ENCODE measurements around the gene DISP1.
A peak's percentile ranks its signal among the peaks of the same experiment; 100 is the strongest.

The DISP1 gene

GRCh38 chr1:222813866-222814535, 838 bp upstream of the DISP1 start:
- Mint-ChIP-seq H3K27ac (no peak overlapping the region), H3K9me3 (no peaks in the 10 kb centered on the region), H3K4me3 (peak overlapping the region; percentile 80)

GRCh38 chr1:222815440-222815765, 564 bp downstream of the DISP1 start:
- no peak for DNase-seq (ENCODE audit: low spot score)
- Mint-ChIP-seq H3K36me3 (ENCODE audit: low read depth) (no peaks in the 10 kb centered on the region), H3K9me3 (no peaks in the 10 kb centered on the region), H3K27ac (peak overlapping the region; percentile 81), H3K27me3 (ENCODE audit: low read depth) (peaks cover 12% of the 10 kb centered on the region), H3K4me1 (ENCODE audit: low read depth) (peaks cover 13% of the 10 kb centered on the region), H3K4me3 (peak overlapping the region; percentile 88)

More at GRCh38 chr1:222813866-222814535, 838 bp upstream of the DISP1 start:
- Mint-ChIP-seq H3K36me3 (ENCODE audit: low read depth) (no peaks in the 10 kb centered on the region), H3K27me3 (ENCODE audit: low read depth) (peaks cover 14% of the 10 kb centered on the region), H3K4me1 (ENCODE audit: low read depth) (peaks cover 13% of the 10 kb centered on the region)
- no peak for DNase-seq (ENCODE audit: low spot score)

GRCh38 chr1:222817529-222817928, 2.7 kb downstream of the DISP1 start:
- no peaks in the 10 kb centered on the region for H3K36me3 Mint-ChIP-seq (ENCODE audit: low read depth)
- peaks cover 15% of the 10 kb centered on the region for H3K4me1 Mint-ChIP-seq (ENCODE audit: low read depth)
- H3K27me3 Mint-ChIP-seq (ENCODE audit: low read depth): peaks cover under 1% of the 10 kb centered on the region
- H3K4me3 Mint-ChIP-seq: no peak overlapping the region
- DNase-seq (ENCODE audit: low spot score): no peak
- no peaks in the 10 kb centered on the region for H3K9me3 Mint-ChIP-seq
- no peak overlapping the region for H3K27ac Mint-ChIP-seq

GRCh38 chr1:222818171-222818570, 3.3 kb downstream of the DISP1 start:
- H3K36me3 Mint-ChIP-seq (ENCODE audit: low read depth): no peaks in the 10 kb centered on the region
- no peak overlapping the region for H3K27ac Mint-ChIP-seq
- H3K4me1 Mint-ChIP-seq (ENCODE audit: low read depth): peaks cover 15% of the 10 kb centered on the region
- no peak overlapping the region for H3K4me3 Mint-ChIP-seq
- H3K27me3 Mint-ChIP-seq (ENCODE audit: low read depth): no peaks in the 10 kb centered on the region
- H3K9me3 Mint-ChIP-seq: no peaks in the 10 kb centered on the region
- no peak for DNase-seq (ENCODE audit: low spot score)

GRCh38 chr1:222820171-222820712, 5.4 kb downstream of the DISP1 start:
- DNase-seq (ENCODE audit: low spot score): no peak
- Mint-ChIP-seq H3K36me3 (ENCODE audit: low read depth) (no peaks in the 10 kb centered on the region), H3K27ac (no peak overlapping the region)

GRCh38 chr1:222821239-222821638, 6.4 kb downstream of the DISP1 start:
- no peaks in the 10 kb centered on the region for H3K27me3 Mint-ChIP-seq (ENCODE audit: low read depth)
- no peak overlapping the region for H3K27ac Mint-ChIP-seq
- H3K4me1 Mint-ChIP-seq (ENCODE audit: low read depth): peaks cover 7% of the 10 kb centered on the region

More at GRCh38 chr1:222820171-222820712, 5.4 kb downstream of the DISP1 start:
- H3K27me3 Mint-ChIP-seq (ENCODE audit: low read depth): no peaks in the 10 kb centered on the region
- no peaks in the 10 kb centered on the region for H3K9me3 Mint-ChIP-seq
- peaks cover 9% of the 10 kb centered on the region for H3K4me1 Mint-ChIP-seq (ENCODE audit: low read depth)
- H3K4me3 Mint-ChIP-seq: no peak overlapping the region

GRCh38 chr1:222823695-222824094, 8.9 kb downstream of the DISP1 start:
- H3K4me1 Mint-ChIP-seq (ENCODE audit: low read depth): peaks cover 2% of the 10 kb centered on the region
- H3K36me3 Mint-ChIP-seq (ENCODE audit: low read depth): no peaks in the 10 kb centered on the region
- no peak overlapping the region for H3K27ac Mint-ChIP-seq
- DNase-seq (ENCODE audit: low spot score): no peak
- no peaks in the 10 kb centered on the region for H3K9me3 Mint-ChIP-seq
- H3K4me3 Mint-ChIP-seq: no peak overlapping the region
- H3K27me3 Mint-ChIP-seq (ENCODE audit: low read depth): no peaks in the 10 kb centered on the region

More at GRCh38 chr1:222821239-222821638, 6.4 kb downstream of the DISP1 start:
- no peak overlapping the region for H3K4me3 Mint-ChIP-seq
- H3K36me3 Mint-ChIP-seq (ENCODE audit: low read depth): no peaks in the 10 kb centered on the region
- H3K9me3 Mint-ChIP-seq: no peaks in the 10 kb centered on the region
- no peak for DNase-seq (ENCODE audit: low spot score)

GRCh38 chr1:222824641-222825040, 9.8 kb downstream of the DISP1 start:
- no peaks in the 10 kb centered on the region for H3K36me3 Mint-ChIP-seq (ENCODE audit: low read depth)
- DNase-seq (ENCODE audit: low spot score): no peak
- H3K9me3 Mint-ChIP-seq: no peaks in the 10 kb centered on the region
- no peaks in the 10 kb centered on the region for H3K27me3 Mint-ChIP-seq (ENCODE audit: low read depth)
- no peak overlapping the region for H3K4me3 Mint-ChIP-seq
- peaks cover 2% of the 10 kb centered on the region for H3K4me1 Mint-ChIP-seq (ENCODE audit: low read depth)
- H3K27ac Mint-ChIP-seq: no peak overlapping the region

GRCh38 chr1:222828939-222829338, 14.1 kb downstream of the DISP1 start:
- H3K27ac Mint-ChIP-seq: no peak overlapping the region
- no peak for DNase-seq (ENCODE audit: low spot score)

GRCh38 chr1:222829868-222830267, 15.0 kb downstream of the DISP1 start:
- Mint-ChIP-seq H3K27me3 (ENCODE audit: low read depth) (no peaks in the 10 kb centered on the region), H3K4me1 (ENCODE audit: low read depth) (no peaks in the 10 kb centered on the region), H3K4me3 (no peak overlapping the region), H3K27ac (no peak overlapping the region), H3K9me3 (no peaks in the 10 kb centered on the region), H3K36me3 (ENCODE audit: low read depth) (no peaks in the 10 kb centered on the region)
- DNase-seq (ENCODE audit: low spot score): no peak

More at GRCh38 chr1:222828939-222829338, 14.1 kb downstream of the DISP1 start:
- Mint-ChIP-seq H3K4me3 (no peak overlapping the region), H3K4me1 (ENCODE audit: low read depth) (no peaks in the 10 kb centered on the region), H3K27me3 (ENCODE audit: low read depth) (no peaks in the 10 kb centered on the region), H3K36me3 (ENCODE audit: low read depth) (no peaks in the 10 kb centered on the region), H3K9me3 (no peaks in the 10 kb centered on the region)

- no peaks in the 10 kb centered on the region for H3K9me3 Mint-ChIP-seq
- no peaks in the 10 kb centered on the region for H3K27me3 Mint-ChIP-seq (ENCODE audit: low read depth)
- DNase-seq (ENCODE audit: low spot score): no peak
- no peak overlapping the region for H3K4me3 Mint-ChIP-seq
- H3K4me1 Mint-ChIP-seq (ENCODE audit: low read depth): no peaks in the 10 kb centered on the region
- no peak overlapping the region for H3K27ac Mint-ChIP-seq
- no peaks in the 10 kb centered on the region for H3K36me3 Mint-ChIP-seq (ENCODE audit: low read depth)
These were observed 18.6 kb downstream of the DISP1 start for GRCh38 chr1:222833356-222833876.

GRCh38 chr1:222843469-222844410, 28.9 kb downstream of the DISP1 start:
- no peaks in the 10 kb centered on the region for H3K36me3 Mint-ChIP-seq (ENCODE audit: low read depth)
- no peak overlapping the region for H3K27ac Mint-ChIP-seq
- H3K9me3 Mint-ChIP-seq: no peaks in the 10 kb centered on the region
- no peaks in the 10 kb centered on the region for H3K4me1 Mint-ChIP-seq (ENCODE audit: low read depth)
- H3K4me3 Mint-ChIP-seq: no peak overlapping the region
- H3K27me3 Mint-ChIP-seq (ENCODE audit: low read depth): no peaks in the 10 kb centered on the region
- no peak for DNase-seq (ENCODE audit: low spot score)

GRCh38 chr1:222844411-222844779, 29.6 kb downstream of the DISP1 start:
- DNase-seq (ENCODE audit: low spot score): no peak
- no peaks in the 10 kb centered on the region for H3K27me3 Mint-ChIP-seq (ENCODE audit: low read depth)
- no peaks in the 10 kb centered on the region for H3K36me3 Mint-ChIP-seq (ENCODE audit: low read depth)

GRCh38 chr1:222845763-222846162, 30.9 kb downstream of the DISP1 start:
- H3K27ac Mint-ChIP-seq: no peak overlapping the region
- no peak overlapping the region for H3K4me3 Mint-ChIP-seq
- DNase-seq (ENCODE audit: low spot score): no peak

More at GRCh38 chr1:222844411-222844779, 29.6 kb downstream of the DISP1 start:
- H3K4me3 Mint-ChIP-seq: no peak overlapping the region
- no peaks in the 10 kb centered on the region for H3K9me3 Mint-ChIP-seq
- no peaks in the 10 kb centered on the region for H3K4me1 Mint-ChIP-seq (ENCODE audit: low read depth)
- no peak overlapping the region for H3K27ac Mint-ChIP-seq

More at GRCh38 chr1:222845763-222846162, 30.9 kb downstream of the DISP1 start:
- Mint-ChIP-seq H3K4me1 (ENCODE audit: low read depth) (no peaks in the 10 kb centered on the region), H3K27me3 (ENCODE audit: low read depth) (no peaks in the 10 kb centered on the region), H3K36me3 (ENCODE audit: low read depth) (no peaks in the 10 kb centered on the region), H3K9me3 (no peaks in the 10 kb centered on the region)
